Measurements from ENCODE around the gene CFL1. TPM values are rescaled to one million over a fixed set of nuclear protein-coding genes. Genes with fewer than 3 reads are reported as not detected.

CFL1 gene
- total and polyA plus RNA-seq, 2 of the 4 experiments (the other 2 are of a cell fraction) = 960 to 2,231 TPM

GRCh38 chr11:65851083-65851579, 6.8 kb downstream of the CFL1 start:
- Histone ChIP-seq H2BK15ac (ENCODE audit: low read depth, low read length) (no peak overlapping the region), H3K23ac (ENCODE audit: low read depth, low read length) (no peak overlapping the region), H4K8ac (ENCODE audit: low read depth in 2 of 2, low read length in 2 of 2) (no peak overlapping the region), H3K9ac (ENCODE audit: low read depth, low read length) (no peak overlapping the region), H3K9me3 (ENCODE audit: control insufficient read depth, insufficient read depth, low read length) (no peaks in the 10 kb centered on the region), H3K4me3 (ENCODE audit: insufficient read depth, low read depth, low read length) (no peak overlapping the region), H3K18ac (ENCODE audit: low read depth, low read length) (no peak overlapping the region), H4K5ac (ENCODE audit: low read depth, low read length) (no peak overlapping the region), H3K56ac (ENCODE audit: extremely low read depth, insufficient read depth, low read length) (no peak overlapping the region), H3K4ac (ENCODE audit: low read depth, low read length) (no peak overlapping the region), H3K14ac (replicated peaks; ENCODE audit: low read depth, low read length) (no peak overlapping the region), H4K20me1 (ENCODE audit: insufficient read depth, low read length) (peaks cover 62% of the 10 kb centered on the region), H3K27ac (ENCODE audit: insufficient read depth, low read length) (no peak overlapping the region), H3K9me1 (ENCODE audit: insufficient read depth, low read length) (peaks cover 27% of the 10 kb centered on the region), H2AK5ac (ENCODE audit: low read depth, low read length) (no peak overlapping the region), H2AK9ac (replicated peaks; ENCODE audit: low read depth, low read length, poor library complexity) (peak overlapping the region; percentile 71), H3K4me2 (ENCODE audit: low read depth, low read length) (no peak overlapping the region), H2BK5ac (ENCODE audit: low read depth, low read length, poor library complexity, severe bottlenecking) (no peak overlapping the region), H3K4me1 (ENCODE audit: control insufficient read depth, insufficient read depth, low read length) (peaks cover 3% of the 10 kb centered on the region; the same call in 1 of the 2 replicates), H3K27me3 (ENCODE audit: control insufficient read depth, insufficient read depth, low read length) (no peaks in the 10 kb centered on the region), H3K79me1 (ENCODE audit: low read depth in 1 of 2, low read length in 2 of 2) (peaks cover 20 to 48% of the 10 kb centered on the region in 2 experiments), H2BK120ac (ENCODE audit: low read depth, low read length) (no peak overlapping the region), H4K91ac (ENCODE audit: insufficient read depth, low read depth, low read length) (no peak overlapping the region), H2BK20ac (ENCODE audit: low read depth, low read length) (no peak overlapping the region), H2AFZ (replicated peaks; ENCODE audit: low read length, poor library complexity) (peak overlapping the region; percentile 34), H3K36me3 (ENCODE audit: control insufficient read depth, insufficient read depth, low read length) (peaks cover 53% of the 10 kb centered on the region)
- no peak for DNase-seq
- intact Hi-C loops (cut with micrococcal nuclease) = no loop called here
- peak; percentile 24 for ATAC-seq (ENCODE audit: low read depth)
- no CpG with 5 or more reads among the region's 14 CpGs for WGBS, 2 experiments (ENCODE audit: extremely low coverage in 2 of 2, insufficient read length in 1 of 2)
- ChIA-PET CTCF (interaction anchor here (0.7 to 1.1 kb wide), 2 partner anchors 14 to 33 kb away, joined by 3 read pairs; no protein-coding TSS in a partner anchor), POLR2A (ENCODE audit: unreplicated experiment) (no interaction called here)
- dilution Hi-C loops (cut with HindIII; ENCODE audit: low sequenced_read_pairs, unreplicated experiment) = no loop called here
- TF ChIP-seq MAFK (IDR thresholded peaks at IDR 0.05; ENCODE audit: low read depth, low read length) (no peak), MAZ (IDR thresholded peaks at IDR 0.05; ENCODE audit: borderline replicate concordance, low read depth, low read length) (no peak), BHLHE40 (IDR thresholded peaks at IDR 0.05; ENCODE audit: low read depth, low read length) (no peak), NFE2L2 (IDR thresholded peaks at IDR 0.05; ENCODE audit: low read depth, low read length) (no peak), POLR2A (IDR thresholded peaks at IDR 0.05; ENCODE audit: low read depth, low read length) (peak; percentile 35; the same call in 1 of the 2 replicates), ELK1 (IDR thresholded peaks at IDR 0.05; ENCODE audit: borderline replicate concordance, low read depth, low read length) (no peak), USF2 (IDR thresholded peaks at IDR 0.05; ENCODE audit: low read depth, low read length) (no peak), CTCF (conservative IDR thresholded peaks at IDR 0.05; ENCODE audit: low read depth, low read length) (peak; percentile 27), RFX5 (IDR thresholded peaks at IDR 0.05; ENCODE audit: low read depth, low read length) (no peak), SMC3 (IDR thresholded peaks at IDR 0.05; ENCODE audit: low read depth, low read length) (no peak)
- BruUV-seq (replicated peaks) = no TSS peak
- in situ Hi-C loops (cut with MboI; ENCODE audit: low sequenced_read_pairs) = no loop called here
